Measurements from ENCODE around the gene STAC3.

STAC3 gene

DNA sequence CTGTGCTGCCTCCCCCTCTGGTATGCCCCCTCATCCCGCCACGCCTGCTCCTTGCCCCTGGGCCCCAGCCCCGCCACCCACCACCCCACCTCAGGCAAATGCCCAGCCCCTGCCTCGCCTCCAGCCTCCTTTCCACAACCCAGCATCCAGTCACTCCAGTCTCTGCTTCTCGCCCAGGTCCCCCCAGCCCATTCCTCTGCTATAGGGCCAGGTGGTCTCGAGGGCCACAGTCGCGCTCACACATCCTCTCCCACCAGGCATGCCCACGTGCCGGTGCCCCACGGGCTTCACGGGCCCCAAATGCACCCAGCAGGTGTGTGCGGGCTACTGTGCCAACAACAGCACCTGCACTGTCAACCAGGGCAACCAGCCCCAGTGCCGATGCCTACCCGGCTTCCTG is 40.5 kb downstream of the STAC3 start:
- no peak for DNase-seq (ENCODE audit: low spot score)

DNA sequence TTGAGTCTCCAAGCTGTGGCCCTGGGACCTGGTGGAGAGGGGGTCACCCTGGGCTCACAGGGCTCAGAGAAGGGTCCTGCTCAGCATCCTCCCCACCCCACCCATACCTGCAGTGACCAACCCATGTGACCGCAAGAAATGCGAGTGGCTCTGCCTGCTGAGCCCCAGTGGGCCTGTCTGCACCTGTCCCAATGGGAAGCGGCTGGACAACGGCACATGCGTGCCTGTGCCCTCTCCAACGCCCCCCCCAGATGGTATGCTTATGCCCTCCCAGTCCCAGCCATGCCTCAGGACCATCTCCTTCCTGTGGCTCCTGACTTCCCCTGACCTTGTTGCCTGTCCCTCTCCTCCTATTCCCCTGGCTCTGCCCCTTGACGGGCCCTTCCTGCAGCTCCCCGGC is 41.1 kb downstream of the STAC3 start:
- no peak for DNase-seq (ENCODE audit: low spot score)

DNA sequence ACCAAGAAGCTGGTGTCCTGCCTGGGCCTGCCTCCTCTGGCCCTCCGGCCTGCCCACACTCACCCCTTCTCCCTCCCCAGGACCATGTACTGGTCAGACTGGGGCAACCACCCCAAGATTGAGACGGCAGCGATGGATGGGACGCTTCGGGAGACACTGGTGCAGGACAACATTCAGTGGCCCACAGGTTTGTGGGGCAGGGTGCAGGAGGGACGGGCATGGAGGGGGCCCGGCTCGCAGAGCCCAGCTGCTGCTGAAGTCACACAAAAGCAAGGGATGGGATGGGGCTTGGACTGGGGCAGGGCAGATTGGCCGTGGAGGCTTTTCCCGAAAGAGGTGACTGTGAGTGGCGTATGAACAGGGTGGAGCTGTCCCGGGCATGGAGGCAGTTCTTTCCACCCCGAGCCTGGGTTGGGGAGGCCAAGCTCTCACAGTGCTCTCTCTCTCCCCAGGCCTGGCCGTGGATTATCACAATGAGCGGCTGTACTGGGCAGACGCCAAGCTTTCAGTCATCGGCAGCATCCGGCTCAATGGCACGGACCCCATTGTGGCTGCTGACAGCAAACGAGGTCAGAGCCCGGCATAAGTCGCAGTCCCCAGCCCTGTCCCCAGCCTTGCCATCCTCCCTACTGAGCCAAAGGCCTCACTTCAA is 42.2 kb downstream of the STAC3 start:
- no peak for DNase-seq (ENCODE audit: low spot score)

DNA sequence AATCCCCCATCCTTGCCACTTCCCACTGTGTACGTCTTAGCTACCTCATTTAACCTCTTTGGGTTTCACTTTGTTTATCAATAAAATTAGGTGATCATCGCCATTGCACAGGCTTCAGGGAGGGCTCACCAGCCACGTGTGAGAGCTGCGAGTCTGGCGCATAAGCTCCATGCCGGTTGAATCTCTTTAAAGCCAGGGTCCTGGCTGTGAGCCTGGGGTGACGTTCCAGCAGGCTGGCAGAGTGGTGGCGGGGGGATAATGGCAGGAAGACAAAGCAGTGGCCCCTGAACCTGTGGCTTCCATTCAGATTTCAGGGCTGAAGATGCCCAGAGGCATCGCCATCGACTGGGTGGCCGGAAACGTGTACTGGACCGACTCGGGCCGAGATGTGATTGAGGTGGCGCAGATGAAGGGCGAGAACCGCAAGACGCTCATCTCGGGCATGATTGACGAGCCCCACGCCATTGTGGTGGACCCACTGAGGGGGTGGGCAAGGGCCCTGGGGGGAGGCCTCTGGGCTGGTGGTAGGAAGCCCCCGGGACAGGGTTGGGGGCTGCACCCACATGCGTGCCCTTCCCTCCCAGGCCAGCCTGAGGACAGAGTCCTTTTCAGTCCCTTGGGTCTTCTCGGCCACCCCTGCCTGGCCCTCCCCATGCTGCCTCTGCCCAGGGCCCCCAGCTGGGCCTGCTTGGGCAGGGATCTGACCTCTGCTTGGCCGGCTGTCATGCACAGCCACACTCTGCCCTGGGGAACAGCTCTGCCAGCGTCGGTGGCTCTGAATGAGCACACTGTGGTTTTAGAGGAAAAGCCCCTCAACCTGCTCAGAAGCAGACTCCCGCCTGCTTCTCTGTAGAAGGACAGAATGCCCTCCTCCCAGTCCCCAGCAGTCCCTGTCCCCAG is 43.0 kb downstream of the STAC3 start:
- DNase-seq (ENCODE audit: low spot score): no peak

DNA sequence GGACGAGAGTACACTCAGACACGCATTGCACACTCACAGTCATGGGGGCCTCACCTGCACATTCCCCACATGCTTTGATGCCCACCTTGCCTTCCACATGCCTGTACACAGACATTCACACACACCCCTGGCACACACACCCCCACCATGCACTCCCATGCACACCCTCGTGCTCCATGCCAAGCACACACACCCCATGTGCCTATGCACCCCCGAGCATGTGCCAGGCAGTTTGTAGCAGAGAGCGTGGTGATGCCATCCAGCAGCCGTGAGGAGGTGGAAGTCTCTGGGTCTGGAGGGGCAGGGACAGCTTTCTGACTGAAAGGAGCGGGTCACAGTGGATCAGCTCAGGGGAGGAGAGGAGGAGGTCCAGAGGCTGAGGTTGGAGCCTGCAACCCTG is 45.1 kb downstream of the STAC3 start:
- no peak for DNase-seq (ENCODE audit: low spot score)

DNA sequence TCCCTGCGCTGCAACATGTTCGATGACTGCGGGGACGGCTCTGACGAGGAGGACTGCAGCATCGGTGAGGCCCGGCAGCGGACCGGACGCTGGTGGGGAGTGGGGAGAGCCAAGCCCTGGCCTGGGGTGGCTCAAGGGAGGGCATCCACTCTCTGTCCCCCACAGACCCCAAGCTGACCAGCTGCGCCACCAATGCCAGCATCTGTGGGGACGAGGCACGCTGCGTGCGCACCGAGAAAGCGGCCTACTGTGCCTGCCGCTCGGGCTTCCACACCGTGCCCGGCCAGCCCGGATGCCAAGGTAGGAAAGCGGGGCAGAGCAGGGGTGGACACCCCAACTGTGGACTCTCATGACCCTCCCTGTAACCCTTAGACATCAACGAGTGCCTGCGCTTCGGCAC is 45.8 kb downstream of the STAC3 start:
- no peak for DNase-seq (ENCODE audit: low spot score)

DNA sequence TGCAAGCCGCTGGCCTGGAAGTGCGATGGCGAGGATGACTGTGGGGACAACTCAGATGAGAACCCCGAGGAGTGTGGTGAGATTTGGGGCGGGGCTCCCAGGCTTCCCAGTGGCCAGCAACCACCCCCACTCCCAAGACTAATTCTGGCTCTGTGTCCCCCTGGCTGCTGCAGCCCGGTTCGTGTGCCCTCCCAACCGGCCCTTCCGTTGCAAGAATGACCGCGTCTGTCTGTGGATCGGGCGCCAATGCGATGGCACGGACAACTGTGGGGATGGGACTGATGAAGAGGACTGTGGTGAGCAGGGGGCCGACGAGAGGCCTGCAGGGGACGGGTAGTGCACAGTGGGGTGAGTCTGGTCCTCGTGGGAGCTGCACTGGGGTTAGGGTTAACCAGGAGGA is 46.5 kb downstream of the STAC3 start:
- no peak for DNase-seq (ENCODE audit: low spot score)

DNA sequence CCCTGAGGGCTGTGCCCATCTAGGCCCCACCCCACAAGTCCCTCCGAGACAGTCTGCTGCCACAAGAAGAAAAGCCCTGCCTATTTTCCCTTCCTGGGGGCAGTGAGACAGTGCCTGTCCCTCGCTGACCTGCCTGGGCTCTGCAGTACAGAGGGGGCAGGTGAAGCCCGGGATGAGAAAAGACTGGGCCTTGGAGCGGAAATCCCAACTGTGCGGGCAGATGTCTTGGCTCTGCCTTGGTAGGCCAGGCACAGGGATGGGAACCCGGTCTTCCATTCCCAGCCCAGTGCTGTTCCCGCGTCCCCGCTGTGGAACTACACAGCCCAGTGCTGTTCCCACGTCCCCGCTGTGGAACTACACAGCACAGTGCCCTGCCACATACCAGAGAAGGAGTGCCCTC is 47.2 kb downstream of the STAC3 start:
- no peak for DNase-seq (ENCODE audit: low spot score)

DNA sequence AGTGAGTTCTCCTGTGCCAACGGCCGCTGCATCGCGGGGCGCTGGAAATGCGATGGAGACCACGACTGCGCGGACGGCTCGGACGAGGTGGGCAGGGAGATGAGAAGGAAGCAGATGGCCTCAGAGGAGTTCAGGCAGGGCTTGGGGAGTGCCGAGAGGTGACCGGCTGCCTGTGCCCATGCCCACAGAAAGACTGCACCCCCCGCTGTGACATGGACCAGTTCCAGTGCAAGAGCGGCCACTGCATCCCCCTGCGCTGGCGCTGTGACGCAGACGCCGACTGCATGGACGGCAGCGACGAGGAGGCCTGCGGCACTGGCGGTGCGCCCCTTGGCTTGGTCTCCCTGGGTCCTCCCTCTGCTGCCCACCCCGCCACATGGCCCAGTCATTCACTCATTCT is 47.8 kb downstream of the STAC3 start:
- no peak for DNase-seq (ENCODE audit: low spot score)

DNA sequence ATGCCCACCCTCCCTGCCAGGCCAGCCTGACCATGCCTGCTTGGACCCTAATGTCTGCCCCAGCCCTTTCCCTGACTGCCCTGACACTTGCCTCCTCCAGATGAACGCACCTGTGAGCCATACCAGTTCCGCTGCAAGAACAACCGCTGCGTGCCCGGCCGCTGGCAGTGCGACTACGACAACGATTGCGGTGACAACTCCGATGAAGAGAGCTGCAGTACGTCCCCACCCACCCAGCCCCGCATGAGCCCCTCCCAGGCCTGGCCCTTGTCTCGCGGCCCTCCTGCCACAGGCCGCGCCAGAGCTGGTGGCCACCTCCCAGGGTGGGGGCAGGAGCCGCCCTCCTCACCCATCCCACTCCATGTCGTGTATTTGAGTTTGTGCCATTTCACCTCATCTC is 48.7 kb downstream of the STAC3 start:
- DNase-seq (ENCODE audit: low spot score): no peak

DNA sequence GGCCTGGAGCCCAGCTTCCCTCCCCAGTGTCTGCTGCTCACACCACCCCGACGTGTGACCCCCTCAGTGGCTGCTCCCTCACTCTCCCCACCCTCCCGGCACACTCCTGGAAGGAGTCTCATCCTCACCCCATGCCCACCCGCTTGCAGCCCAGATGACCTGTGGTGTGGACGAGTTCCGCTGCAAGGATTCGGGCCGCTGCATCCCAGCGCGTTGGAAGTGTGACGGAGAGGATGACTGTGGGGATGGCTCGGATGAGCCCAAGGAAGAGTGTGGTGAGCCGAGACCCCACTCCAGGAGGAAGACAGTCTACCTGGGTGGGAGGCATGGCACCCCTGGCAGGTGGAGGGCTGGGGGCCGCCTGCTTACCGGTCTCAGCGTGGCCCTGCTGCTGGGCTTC is 49.4 kb downstream of the STAC3 start:
- no peak for DNase-seq (ENCODE audit: low spot score)

DNA sequence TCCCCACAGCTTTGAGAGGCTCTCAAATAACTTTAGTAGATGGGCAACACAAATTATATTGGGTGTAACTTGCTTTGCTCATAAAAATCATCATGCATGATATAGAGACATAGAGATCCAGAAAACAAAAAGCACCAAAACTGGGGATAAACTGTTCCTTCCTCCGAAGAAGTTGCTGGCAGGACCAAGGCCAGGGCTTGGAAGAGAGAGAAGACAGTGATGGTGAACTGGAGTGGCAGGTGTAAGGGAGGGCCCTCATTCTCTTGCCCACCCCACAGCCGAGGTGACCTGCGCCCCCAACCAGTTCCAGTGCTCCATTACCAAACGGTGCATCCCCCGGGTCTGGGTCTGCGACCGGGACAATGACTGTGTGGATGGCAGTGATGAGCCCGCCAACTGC is 49.8 kb downstream of the STAC3 start:
- no peak for DNase-seq (ENCODE audit: low spot score)

DNA sequence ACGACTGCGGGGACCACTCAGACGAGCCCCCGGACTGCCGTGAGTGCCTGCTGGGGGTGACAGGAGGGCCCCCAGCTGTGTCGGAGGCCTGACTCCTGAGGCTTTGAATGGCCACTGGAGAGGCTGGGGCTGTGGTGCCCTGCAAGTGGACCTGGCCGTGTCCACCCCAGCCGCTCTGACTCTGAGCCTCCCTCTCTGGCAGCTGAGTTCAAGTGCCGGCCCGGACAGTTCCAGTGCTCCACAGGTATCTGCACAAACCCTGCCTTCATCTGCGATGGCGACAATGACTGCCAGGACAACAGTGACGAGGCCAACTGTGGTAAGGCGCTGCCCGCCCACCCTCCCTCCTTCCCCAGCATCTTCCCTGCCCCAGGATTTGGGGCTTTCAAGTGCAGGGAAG is 50.5 kb downstream of the STAC3 start:
- DNase-seq (ENCODE audit: low spot score): no peak

DNA sequence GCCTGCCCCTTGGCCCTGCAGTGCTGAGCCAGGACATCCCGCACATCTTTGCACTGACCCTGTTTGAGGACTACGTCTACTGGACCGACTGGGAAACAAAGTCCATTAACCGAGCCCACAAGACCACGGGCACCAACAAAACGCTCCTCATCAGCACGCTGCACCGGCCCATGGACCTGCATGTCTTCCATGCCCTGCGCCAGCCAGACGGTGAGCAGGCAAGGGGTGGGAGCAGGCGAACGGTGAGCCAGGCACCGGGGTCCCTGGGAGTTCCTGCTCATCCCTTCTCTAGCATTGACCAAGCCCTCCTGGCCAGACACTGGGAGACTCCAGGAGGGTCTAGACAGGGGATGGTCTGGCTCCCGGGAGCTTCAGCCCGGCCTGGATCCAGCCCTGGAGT is 51.8 kb downstream of the STAC3 start:
- no peak for DNase-seq (ENCODE audit: low spot score)

DNA sequence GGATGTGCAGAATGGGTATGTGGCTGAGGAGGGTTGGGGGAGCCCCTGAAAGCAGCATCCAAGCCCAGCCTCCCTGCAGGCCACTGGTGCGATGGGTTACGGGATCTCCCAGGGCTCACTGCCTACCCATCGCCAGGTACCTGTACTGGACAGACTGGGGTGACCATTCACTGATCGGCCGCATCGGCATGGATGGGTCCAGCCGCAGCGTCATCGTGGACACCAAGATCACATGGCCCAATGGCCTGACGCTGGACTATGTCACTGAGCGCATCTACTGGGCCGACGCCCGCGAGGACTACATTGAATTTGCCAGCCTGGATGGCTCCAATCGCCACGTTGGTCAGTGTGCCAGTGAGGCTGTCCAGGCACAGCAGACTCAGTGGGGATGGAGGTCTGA is 52.7 kb downstream of the STAC3 start:
- DNase-seq (ENCODE audit: low spot score): no peak

DNA sequence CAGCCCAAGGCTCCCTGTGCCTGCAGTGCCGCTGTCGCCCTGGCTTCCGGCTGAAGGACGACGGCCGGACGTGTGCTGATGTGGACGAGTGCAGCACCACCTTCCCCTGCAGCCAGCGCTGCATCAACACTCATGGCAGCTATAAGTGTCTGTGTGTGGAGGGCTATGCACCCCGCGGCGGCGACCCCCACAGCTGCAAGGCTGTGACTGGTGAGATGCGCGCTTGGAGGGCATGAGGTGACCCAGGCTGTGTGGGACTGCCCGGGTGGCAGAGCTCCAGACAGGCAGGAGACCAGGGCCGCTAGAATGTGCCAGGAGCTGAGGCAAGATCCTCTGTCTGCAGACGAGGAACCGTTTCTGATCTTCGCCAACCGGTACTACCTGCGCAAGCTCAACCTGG is 54.0 kb downstream of the STAC3 start:
- DNase-seq (ENCODE audit: low spot score): no peak

DNA sequence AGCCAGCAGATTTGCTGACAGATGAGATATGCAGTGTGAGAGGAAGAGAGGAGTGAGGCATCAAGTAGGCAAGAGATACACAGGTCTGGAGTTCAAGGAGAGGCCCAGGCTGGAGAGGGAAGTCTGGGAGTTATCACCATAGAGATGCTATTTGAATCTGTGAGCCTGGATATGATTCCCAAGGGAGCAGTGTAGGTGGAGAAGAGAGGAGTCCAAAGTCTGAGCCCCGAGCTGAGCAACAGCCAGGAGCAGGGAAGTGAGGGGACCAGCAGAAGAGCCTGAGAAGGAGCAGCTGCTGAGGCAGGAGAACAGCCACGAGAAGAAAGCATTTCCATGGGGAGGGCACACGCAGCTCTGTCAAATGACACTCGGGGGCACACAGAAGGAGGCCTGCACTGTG is 54.5 kb downstream of the STAC3 start:
- no peak for DNase-seq (ENCODE audit: low spot score)

DNA sequence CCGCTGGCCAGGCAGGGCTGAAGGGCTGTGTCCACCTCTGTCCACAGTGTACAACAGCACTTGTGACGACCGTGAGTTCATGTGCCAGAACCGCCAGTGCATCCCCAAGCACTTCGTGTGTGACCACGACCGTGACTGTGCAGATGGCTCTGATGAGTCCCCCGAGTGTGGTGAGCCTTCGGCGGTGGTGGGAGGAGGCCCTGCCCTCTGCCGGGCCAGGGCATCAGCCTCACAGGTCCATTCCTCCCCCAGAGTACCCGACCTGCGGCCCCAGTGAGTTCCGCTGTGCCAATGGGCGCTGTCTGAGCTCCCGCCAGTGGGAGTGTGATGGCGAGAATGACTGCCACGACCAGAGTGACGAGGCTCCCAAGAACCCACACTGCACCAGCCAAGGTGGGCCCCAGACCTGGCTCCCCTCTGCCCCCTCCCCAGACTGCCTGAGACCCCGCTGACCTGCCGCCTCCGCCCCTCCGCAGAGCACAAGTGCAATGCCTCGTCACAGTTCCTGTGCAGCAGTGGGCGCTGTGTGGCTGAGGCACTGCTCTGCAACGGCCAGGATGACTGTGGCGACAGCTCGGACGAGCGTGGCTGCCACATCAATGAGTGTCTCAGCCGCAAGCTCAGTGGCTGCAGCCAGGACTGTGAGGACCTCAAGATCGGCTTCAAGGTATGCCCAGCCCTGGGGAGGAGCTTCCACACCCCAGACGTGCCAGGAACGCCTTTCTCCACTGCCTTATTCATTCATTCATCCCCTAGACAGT is 55.2 kb downstream of the STAC3 start:
- no peak for DNase-seq (ENCODE audit: low spot score)

DNA sequence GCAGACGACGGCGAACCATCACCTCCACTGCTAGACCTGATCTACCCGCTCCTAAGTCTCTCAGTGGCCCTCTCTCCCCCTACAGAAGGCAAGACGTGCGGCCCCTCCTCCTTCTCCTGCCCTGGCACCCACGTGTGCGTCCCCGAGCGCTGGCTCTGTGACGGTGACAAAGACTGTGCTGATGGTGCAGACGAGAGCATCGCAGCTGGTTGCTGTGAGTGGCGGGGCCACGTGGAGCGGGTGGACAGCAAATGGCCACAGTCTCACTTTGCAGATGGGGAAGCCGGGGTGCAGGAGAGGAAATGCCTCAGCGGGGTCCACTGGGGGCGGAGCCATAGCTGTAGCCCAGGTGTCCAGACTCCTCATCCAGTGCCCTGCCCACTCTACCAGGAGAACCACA is 55.8 kb downstream of the STAC3 start:
- no peak for DNase-seq (ENCODE audit: low spot score)

DNA sequence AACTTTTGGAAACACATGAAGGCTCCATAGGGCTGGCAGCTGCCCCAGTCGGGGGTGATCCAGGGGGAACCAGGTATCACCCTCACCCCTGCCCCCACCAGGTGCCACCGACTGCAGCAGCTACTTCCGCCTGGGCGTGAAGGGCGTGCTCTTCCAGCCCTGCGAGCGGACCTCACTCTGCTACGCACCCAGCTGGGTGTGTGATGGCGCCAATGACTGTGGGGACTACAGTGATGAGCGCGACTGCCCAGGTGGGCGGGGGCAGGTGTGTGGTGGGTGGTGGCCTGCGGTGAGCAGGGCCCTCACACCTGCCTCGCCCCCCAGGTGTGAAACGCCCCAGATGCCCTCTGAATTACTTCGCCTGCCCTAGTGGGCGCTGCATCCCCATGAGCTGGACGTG is 56.7 kb downstream of the STAC3 start:
- DNase-seq (ENCODE audit: low spot score): no peak

DNA sequence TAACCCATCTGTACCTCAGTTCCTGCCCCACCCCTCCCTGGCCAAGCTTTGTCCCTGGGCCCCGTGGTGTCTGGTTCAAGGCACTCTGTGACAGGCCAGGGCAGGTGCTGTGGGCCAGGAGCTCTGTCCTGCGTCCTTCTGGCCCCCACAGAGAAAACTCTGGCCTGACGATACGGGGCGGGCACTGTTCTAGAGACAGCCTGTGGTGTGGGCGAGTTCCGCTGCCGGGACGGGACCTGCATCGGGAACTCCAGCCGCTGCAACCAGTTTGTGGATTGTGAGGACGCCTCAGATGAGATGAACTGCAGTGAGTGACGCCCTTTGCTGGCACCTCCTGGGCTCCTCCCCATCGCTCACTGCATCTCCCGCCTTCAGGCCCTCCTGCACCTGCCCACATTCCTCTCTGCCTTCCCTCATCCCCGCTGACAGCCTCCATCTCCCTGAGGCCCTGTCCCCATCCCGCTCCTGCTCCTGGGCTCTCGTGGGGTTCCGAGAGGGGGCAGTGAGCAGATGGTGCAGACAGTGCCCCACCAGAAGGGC is 57.2 kb downstream of the STAC3 start:
- DNase-seq (ENCODE audit: low spot score): no peak
